ENCODE results near the gene CLASP2.
"Not testable (repeated sequence)": the region's sequence is repeated elsewhere in the genome, so short reads cannot be mapped to it uniquely, and the experiment has no call there.

The CLASP2 gene

DNA sequence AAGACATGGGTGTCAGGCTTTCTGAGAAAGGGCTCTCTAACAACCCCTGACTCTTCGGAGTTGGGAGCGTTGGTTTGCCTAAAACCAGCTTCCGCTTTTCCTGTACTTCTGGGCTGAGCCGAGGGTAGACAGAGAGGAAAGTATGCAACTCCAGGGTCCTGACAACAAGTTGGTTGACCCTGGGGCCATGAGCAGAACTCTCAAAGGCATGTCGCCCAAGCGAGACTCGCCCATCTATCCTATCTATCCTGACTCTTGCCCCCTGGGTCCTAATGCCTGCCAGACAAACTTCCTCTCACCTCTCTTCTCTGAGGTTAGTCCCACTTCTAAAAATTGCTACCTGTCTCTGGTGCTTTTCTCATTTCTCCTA lies 270.8 kb downstream of the CLASP2 start:
- not testable (repeated sequence) for H3K27me3 ChIP-seq (ENCODE audit: insufficient read depth, low read length); H3K9me3 ChIP-seq (ENCODE audit: low read length); H3K36me3 ChIP-seq (ENCODE audit: insufficient read depth, low read length); H3K4me1 ChIP-seq (ENCODE audit: insufficient read depth, low read length)
- Histone ChIP-seq H2AFZ (ENCODE audit: low read depth, low read length) (peak overlapping the region; percentile 29), H3K4me3 (ENCODE audit: low read length) (peak overlapping the region; percentile 75)
